ENCODE data around the gene TSPAN17. TPM values are rescaled to one million over a fixed set of nuclear protein-coding genes. Genes with fewer than 3 reads are reported as not detected.

The TSPAN17 gene
- total RNA-seq, 1 donor from 2014 or later: 33.9 TPM

GRCh38 chr5:176660530-176660859 lies 13.2 kb downstream of the TSPAN17 start:
- no peak overlapping the region for H3K27ac Mint-ChIP-seq
- intact Hi-C loops (cut with micrococcal nuclease): loop anchor here (2.0 to 5.0 kb wide), 2 partner anchors 298 to 452 kb away; no protein-coding TSS in a partner anchor
- DNase-seq (ENCODE audit: low spot score): no peak
- no peaks in the 10 kb centered on the region for H3K9me3 Mint-ChIP-seq
- no peak overlapping the region for H3K4me3 Mint-ChIP-seq (ENCODE audit: low read depth)
- peaks cover 8% of the 10 kb centered on the region for H3K36me3 Mint-ChIP-seq (ENCODE audit: low read depth)
- peaks cover 13% of the 10 kb centered on the region for H3K27me3 Mint-ChIP-seq (ENCODE audit: low read depth)
- H3K4me1 Mint-ChIP-seq (ENCODE audit: low read depth): peaks cover 19% of the 10 kb centered on the region

DNA sequence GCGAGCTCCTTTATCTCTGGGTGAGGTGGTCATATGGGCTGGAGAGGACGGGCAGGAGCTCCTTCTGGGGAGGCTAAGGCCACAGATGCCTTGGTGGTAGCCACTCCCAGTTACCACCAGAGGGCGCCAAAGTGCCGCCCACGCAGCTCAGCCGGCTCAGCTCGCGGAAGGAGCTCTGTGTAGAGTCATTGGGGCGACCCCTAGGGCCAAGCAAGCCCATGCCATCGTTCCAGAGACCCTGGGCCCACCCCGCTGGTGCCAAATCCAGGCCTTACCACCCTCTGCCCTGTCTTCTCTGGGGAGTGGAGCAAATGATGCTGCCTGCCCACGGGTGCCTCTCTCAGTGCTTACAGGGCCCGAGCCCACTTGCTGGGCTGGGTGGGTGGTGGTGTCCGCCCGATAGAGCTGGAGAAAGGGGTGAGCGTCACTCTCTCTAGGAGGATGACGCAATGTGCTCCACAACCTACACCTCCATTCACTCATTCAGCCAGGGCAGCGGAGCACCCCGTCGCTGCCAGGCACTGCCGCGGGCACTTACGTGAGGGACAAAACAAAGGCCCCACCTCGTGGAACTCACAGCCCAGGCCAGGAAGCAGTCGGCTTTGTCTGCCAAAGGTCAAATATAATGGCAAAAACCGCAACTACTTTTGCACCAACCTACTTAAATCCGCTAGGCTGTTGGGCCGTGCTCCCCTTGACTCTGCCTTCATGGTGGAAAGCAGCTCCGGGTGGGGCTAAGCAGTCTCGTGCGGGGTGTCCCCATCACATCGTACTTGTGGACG lies 13.8 kb downstream of the TSPAN17 start:
- intact Hi-C loops (cut with micrococcal nuclease): loop anchor here (2.0 to 5.0 kb wide), 2 partner anchors 298 to 451 kb away; no protein-coding TSS in a partner anchor
- Mint-ChIP-seq H3K27me3 (ENCODE audit: low read depth) (peaks cover 15% of the 10 kb centered on the region), H3K36me3 (ENCODE audit: low read depth) (peaks cover 8% of the 10 kb centered on the region), H3K4me1 (ENCODE audit: low read depth) (peaks cover 19% of the 10 kb centered on the region), H3K27ac (no peak overlapping the region), H3K9me3 (no peaks in the 10 kb centered on the region), H3K4me3 (ENCODE audit: low read depth) (no peak overlapping the region)
- peak; percentile 66 for DNase-seq (ENCODE audit: low spot score)

DNA sequence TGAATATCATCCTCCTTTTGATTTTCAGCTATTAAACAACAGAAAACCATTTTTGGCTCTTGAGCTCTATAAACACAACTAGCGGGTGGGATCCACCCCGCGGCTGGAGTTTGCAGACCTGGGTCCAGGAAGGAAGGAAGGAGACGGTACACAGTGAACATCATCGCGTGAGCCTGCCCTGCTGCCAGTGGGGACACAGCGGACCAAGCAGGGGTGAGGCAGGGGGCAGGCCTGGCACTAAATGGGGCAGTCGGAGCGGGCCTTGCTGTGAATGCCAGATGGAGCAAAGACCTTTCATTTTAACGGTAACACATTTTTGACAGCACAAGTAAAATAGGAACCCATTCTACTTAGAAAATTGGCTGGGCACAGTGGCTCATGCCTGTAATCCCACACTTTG lies 14.4 kb downstream of the TSPAN17 start:
- no peak for DNase-seq (ENCODE audit: low spot score)
- no peak overlapping the region for H3K27ac Mint-ChIP-seq
- no peaks in the 10 kb centered on the region for H3K9me3 Mint-ChIP-seq
- no peak overlapping the region for H3K4me3 Mint-ChIP-seq (ENCODE audit: low read depth)
- H3K36me3 Mint-ChIP-seq (ENCODE audit: low read depth): peaks cover 5% of the 10 kb centered on the region
- H3K4me1 Mint-ChIP-seq (ENCODE audit: low read depth): peaks cover 19% of the 10 kb centered on the region
- intact Hi-C loops (cut with micrococcal nuclease): loop anchor here (2.0 to 5.0 kb wide), 2 partner anchors 297 to 451 kb away; no protein-coding TSS in a partner anchor
- H3K27me3 Mint-ChIP-seq (ENCODE audit: low read depth): peaks cover 15% of the 10 kb centered on the region

GRCh38 chr5:176662371-176663333 lies 15.4 kb downstream of the TSPAN17 start:
- peaks cover 19% of the 10 kb centered on the region for H3K4me1 Mint-ChIP-seq (ENCODE audit: low read depth)
- peaks cover 15% of the 10 kb centered on the region for H3K27me3 Mint-ChIP-seq (ENCODE audit: low read depth)
- H3K27ac Mint-ChIP-seq: no peak overlapping the region
- no peaks in the 10 kb centered on the region for H3K9me3 Mint-ChIP-seq
- no peak for DNase-seq (ENCODE audit: low spot score)
- intact Hi-C loops (cut with micrococcal nuclease): loop anchor here (5.0 kb wide), 1 partner anchor 450 kb away; no protein-coding TSS in a partner anchor
- H3K36me3 Mint-ChIP-seq (ENCODE audit: low read depth): peaks cover 4% of the 10 kb centered on the region
- no peak overlapping the region for H3K4me3 Mint-ChIP-seq (ENCODE audit: low read depth)

GRCh38 chr5:176663566-176663965 lies 16.3 kb downstream of the TSPAN17 start:
- H3K27me3 Mint-ChIP-seq (ENCODE audit: low read depth): peaks cover 19% of the 10 kb centered on the region

GRCh38 chr5:176664479-176664878 lies 17.2 kb downstream of the TSPAN17 start:
- H3K27ac Mint-ChIP-seq: no peak overlapping the region
- H3K9me3 Mint-ChIP-seq: no peaks in the 10 kb centered on the region
- intact Hi-C loops (cut with micrococcal nuclease): loop anchor here (5.0 kb wide), 1 partner anchor 448 kb away; no protein-coding TSS in a partner anchor
- no peak for DNase-seq (ENCODE audit: low spot score)
- H3K27me3 Mint-ChIP-seq (ENCODE audit: low read depth): peaks cover 21% of the 10 kb centered on the region
- no peaks in the 10 kb centered on the region for H3K36me3 Mint-ChIP-seq (ENCODE audit: low read depth)
- H3K4me3 Mint-ChIP-seq (ENCODE audit: low read depth): no peak overlapping the region
- H3K4me1 Mint-ChIP-seq (ENCODE audit: low read depth): peaks cover 4% of the 10 kb centered on the region

More at GRCh38 chr5:176663566-176663965, 16.3 kb downstream of the TSPAN17 start:
- no peak for DNase-seq (ENCODE audit: low spot score)
- Mint-ChIP-seq H3K4me1 (ENCODE audit: low read depth) (peaks cover 11% of the 10 kb centered on the region), H3K9me3 (no peaks in the 10 kb centered on the region), H3K36me3 (ENCODE audit: low read depth) (no peaks in the 10 kb centered on the region), H3K4me3 (ENCODE audit: low read depth) (no peak overlapping the region), H3K27ac (no peak overlapping the region)
- intact Hi-C loops (cut with micrococcal nuclease): loop anchor here (5.0 kb wide), 1 partner anchor 449 kb away; no protein-coding TSS in a partner anchor

DNA sequence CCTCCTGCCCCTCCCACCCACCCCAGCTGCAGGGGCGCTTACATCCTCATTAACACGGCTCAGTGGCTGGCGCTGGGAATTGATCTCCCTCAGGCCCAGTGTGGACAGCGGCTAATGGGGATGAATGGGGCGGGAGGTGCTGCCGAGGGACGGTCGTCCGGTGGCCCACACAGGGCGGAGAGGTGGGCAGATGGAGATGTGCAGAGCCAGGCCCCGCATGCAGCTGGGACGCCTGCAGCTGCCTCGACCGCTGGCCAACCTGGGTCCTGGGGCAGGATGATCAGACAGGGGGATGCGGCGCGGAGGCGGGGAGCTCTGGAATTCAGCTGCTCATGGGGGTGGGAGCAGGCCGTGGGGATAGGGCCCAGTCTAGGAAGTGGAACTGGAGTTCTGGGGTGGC lies 17.6 kb downstream of the TSPAN17 start:
- no peaks in the 10 kb centered on the region for H3K36me3 Mint-ChIP-seq (ENCODE audit: low read depth)
- no peak overlapping the region for H3K27ac Mint-ChIP-seq
- DNase-seq (ENCODE audit: low spot score): no peak
- H3K9me3 Mint-ChIP-seq: no peaks in the 10 kb centered on the region
- intact Hi-C loops (cut with micrococcal nuclease): loop anchor here (5.0 kb wide), 1 partner anchor 447 kb away; no protein-coding TSS in a partner anchor
- peaks cover 21% of the 10 kb centered on the region for H3K27me3 Mint-ChIP-seq (ENCODE audit: low read depth)
- peaks cover 4% of the 10 kb centered on the region for H3K4me1 Mint-ChIP-seq (ENCODE audit: low read depth)
- no peak overlapping the region for H3K4me3 Mint-ChIP-seq (ENCODE audit: low read depth)

GRCh38 chr5:176665517-176665916 lies 18.2 kb downstream of the TSPAN17 start:
- no peak for DNase-seq (ENCODE audit: low spot score)
- intact Hi-C loops (cut with micrococcal nuclease): no loop called here
- Mint-ChIP-seq H3K4me3 (ENCODE audit: low read depth) (no peak overlapping the region), H3K36me3 (ENCODE audit: low read depth) (no peaks in the 10 kb centered on the region), H3K27me3 (ENCODE audit: low read depth) (peaks cover 21% of the 10 kb centered on the region), H3K9me3 (no peaks in the 10 kb centered on the region), H3K27ac (no peak overlapping the region), H3K4me1 (ENCODE audit: low read depth) (peaks cover 3% of the 10 kb centered on the region)

- intact Hi-C loops (cut with micrococcal nuclease): no loop called here
- Mint-ChIP-seq H3K27me3 (ENCODE audit: low read depth) (peaks cover 23% of the 10 kb centered on the region), H3K4me1 (ENCODE audit: low read depth) (no peaks in the 10 kb centered on the region), H3K36me3 (ENCODE audit: low read depth) (no peaks in the 10 kb centered on the region), H3K27ac (no peak overlapping the region), H3K9me3 (no peaks in the 10 kb centered on the region), H3K4me3 (ENCODE audit: low read depth) (no peak overlapping the region)
- DNase-seq (ENCODE audit: low spot score): no peak
Observed at GRCh38 chr5:176667637-176668036, 20.4 kb downstream of the TSPAN17 start.

DNA sequence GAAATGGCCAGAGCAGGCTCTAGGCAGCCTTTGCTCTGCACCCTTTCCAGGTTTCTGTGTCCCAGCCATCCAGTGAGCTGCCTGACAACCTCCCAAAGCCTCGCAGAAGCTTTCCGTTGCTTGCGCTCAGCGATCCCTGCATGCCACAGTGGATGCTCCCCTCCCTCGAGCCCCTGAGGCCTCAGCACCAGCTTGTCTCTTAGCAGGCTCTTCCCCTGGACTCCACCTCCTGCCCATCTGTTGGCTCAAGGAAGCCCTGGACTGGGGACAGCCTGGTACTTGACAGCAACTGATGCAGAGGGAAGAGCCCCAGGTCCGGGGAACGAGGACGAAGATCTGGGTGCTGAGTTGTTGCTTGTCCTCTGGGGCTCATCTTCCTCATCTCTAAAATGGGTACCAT lies 23.2 kb downstream of the TSPAN17 start:
- intact Hi-C loops (cut with micrococcal nuclease): no loop called here
- no peak overlapping the region for H3K4me3 Mint-ChIP-seq (ENCODE audit: low read depth)
- H3K27me3 Mint-ChIP-seq (ENCODE audit: low read depth): peaks cover 11% of the 10 kb centered on the region
- no peak overlapping the region for H3K27ac Mint-ChIP-seq
- no peaks in the 10 kb centered on the region for H3K4me1 Mint-ChIP-seq (ENCODE audit: low read depth)
- H3K9me3 Mint-ChIP-seq: no peaks in the 10 kb centered on the region
- H3K36me3 Mint-ChIP-seq (ENCODE audit: low read depth): no peaks in the 10 kb centered on the region
- DNase-seq (ENCODE audit: low spot score): no peak

GRCh38 chr5:176671399-176671798 lies 24.1 kb downstream of the TSPAN17 start:
- no peak for DNase-seq (ENCODE audit: low spot score)
- intact Hi-C loops (cut with micrococcal nuclease): no loop called here
- Mint-ChIP-seq H3K4me1 (ENCODE audit: low read depth) (no peaks in the 10 kb centered on the region), H3K27ac (no peak overlapping the region), H3K9me3 (no peaks in the 10 kb centered on the region), H3K36me3 (ENCODE audit: low read depth) (no peaks in the 10 kb centered on the region), H3K27me3 (ENCODE audit: low read depth) (peaks cover 8% of the 10 kb centered on the region), H3K4me3 (ENCODE audit: low read depth) (no peak overlapping the region)

GRCh38 chr5:176671890-176672747 lies 24.8 kb downstream of the TSPAN17 start:
- Mint-ChIP-seq H3K27me3 (ENCODE audit: low read depth) (peaks cover 8% of the 10 kb centered on the region), H3K27ac (no peak overlapping the region), H3K4me1 (ENCODE audit: low read depth) (no peaks in the 10 kb centered on the region), H3K4me3 (ENCODE audit: low read depth) (no peak overlapping the region), H3K36me3 (ENCODE audit: low read depth) (no peaks in the 10 kb centered on the region), H3K9me3 (no peaks in the 10 kb centered on the region)
- DNase-seq (ENCODE audit: low spot score): no peak
- intact Hi-C loops (cut with micrococcal nuclease): no loop called here
